ENCODE results near the gene TWF2.
"Not testable (repeated sequence)": the region's sequence is repeated elsewhere in the genome, so short reads cannot be mapped to it uniquely, and the experiment has no call there.

TWF2 gene

DNA sequence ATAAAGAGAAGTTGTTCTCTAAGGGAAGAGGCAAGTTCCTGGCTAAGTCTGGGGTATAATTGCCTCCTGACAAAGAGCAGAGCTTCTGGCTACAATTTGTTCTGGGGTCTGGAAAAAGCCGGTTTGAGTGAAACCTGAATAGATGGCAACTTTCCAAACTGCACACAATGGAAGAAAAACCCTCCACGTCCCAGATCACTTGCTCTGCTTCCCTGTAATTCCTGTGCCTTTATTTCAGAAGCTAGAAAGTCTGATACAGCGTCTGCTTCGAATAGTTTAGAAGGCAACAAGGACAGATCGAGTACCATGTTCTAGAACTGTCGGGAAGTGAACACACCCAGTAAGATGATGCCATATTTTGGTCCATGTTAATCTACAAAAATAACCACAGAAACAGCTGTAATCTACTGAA is 41.1 kb upstream of the TWF2 start:
- Histone ChIP-seq H3K36me3 (ENCODE audit: control insufficient read depth, insufficient read depth, low read length) (peaks cover 2% of the 10 kb centered on the region), H3K4me3 (replicated peaks; ENCODE audit: low read depth, low read length) (no peak overlapping the region), H3K27me3 (replicated peaks; ENCODE audit: control insufficient read depth, insufficient read depth, low read length) (no peaks in the 10 kb centered on the region)
- no peak for TF ChIP-seq CTCF (IDR thresholded peaks at IDR 0.05; ENCODE audit: insufficient read depth, low read length, poor library complexity, severe bottlenecking)
- DNase-seq (ENCODE audit: extremely low read depth, insufficient read length): no peak

GRCh38 chr3:52279596-52279995 is 40.6 kb upstream of the TWF2 start:
- H3K27me3 ChIP-seq (replicated peaks; ENCODE audit: control insufficient read depth, insufficient read depth, low read length): no peaks in the 10 kb centered on the region
- no peak for DNase-seq (ENCODE audit: extremely low read depth, insufficient read length)
- H3K36me3 ChIP-seq (ENCODE audit: control insufficient read depth, insufficient read depth, low read length): peaks cover 2% of the 10 kb centered on the region
- H3K4me3 ChIP-seq (replicated peaks; ENCODE audit: low read depth, low read length): no peak overlapping the region; the same call in 1 of the 2 replicates
- TF ChIP-seq CTCF (IDR thresholded peaks at IDR 0.05; ENCODE audit: insufficient read depth, low read length, poor library complexity, severe bottlenecking): no peak

GRCh38 chr3:52278510-52279069 is 39.6 kb upstream of the TWF2 start, which contains the start of gene WDR82:
TSS of gene WDR82 (minus strand) at chr3:52278649. CDS start at chr3:52278361, 288 bp downstream.
- H3K27me3 ChIP-seq (replicated peaks; ENCODE audit: control insufficient read depth, insufficient read depth, low read length): no peaks in the 10 kb centered on the region
- peaks cover 2% of the 10 kb centered on the region for H3K36me3 ChIP-seq (ENCODE audit: control insufficient read depth, insufficient read depth, low read length)
- peak; percentile 98 for DNase-seq (ENCODE audit: extremely low read depth, insufficient read length)
- H3K4me3 ChIP-seq (replicated peaks; ENCODE audit: low read depth, low read length): peak within 1 kb of the TSS; percentile 92
- TF ChIP-seq CTCF (IDR thresholded peaks at IDR 0.05; ENCODE audit: insufficient read depth, low read length, poor library complexity, severe bottlenecking): peak; percentile 47

DNA sequence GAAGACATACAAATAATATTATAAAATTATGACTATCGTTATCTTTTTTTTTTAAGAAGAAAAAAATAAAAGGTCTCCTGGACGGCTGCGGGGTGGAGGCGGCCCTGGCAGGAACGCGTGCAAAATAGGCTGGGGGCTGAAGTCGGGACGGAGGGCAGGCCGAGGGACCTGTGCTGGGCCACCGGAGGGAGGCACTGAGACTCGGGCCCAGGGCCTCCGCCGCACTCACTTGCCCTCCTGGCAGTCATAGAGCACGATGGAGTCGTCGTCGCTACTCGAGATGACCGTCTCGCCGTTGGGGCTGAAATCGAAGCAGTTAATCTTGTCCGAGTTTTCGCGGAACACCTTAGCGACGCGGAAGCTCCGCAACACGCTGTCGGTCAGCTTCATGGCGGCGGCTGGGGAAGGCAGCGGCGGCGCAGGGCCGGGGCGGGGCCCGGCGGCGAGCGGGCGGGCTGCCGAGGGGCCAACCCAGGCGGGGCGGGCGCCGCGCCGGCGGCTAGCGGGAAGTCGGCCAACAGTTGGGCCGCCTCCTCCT is 39.1 kb upstream of the TWF2 start:
- H3K27me3 ChIP-seq (replicated peaks; ENCODE audit: control insufficient read depth, insufficient read depth, low read length): no peaks in the 10 kb centered on the region
- DNase-seq (ENCODE audit: extremely low read depth, insufficient read length): peak; percentile 81
- TF ChIP-seq CTCF (IDR thresholded peaks at IDR 0.05; ENCODE audit: insufficient read depth, low read length, poor library complexity, severe bottlenecking): peak; percentile 44
- H3K4me3 ChIP-seq (replicated peaks; ENCODE audit: low read depth, low read length): peak overlapping the region; percentile 92
- H3K36me3 ChIP-seq (ENCODE audit: control insufficient read depth, insufficient read depth, low read length): peaks cover 2% of the 10 kb centered on the region

DNA sequence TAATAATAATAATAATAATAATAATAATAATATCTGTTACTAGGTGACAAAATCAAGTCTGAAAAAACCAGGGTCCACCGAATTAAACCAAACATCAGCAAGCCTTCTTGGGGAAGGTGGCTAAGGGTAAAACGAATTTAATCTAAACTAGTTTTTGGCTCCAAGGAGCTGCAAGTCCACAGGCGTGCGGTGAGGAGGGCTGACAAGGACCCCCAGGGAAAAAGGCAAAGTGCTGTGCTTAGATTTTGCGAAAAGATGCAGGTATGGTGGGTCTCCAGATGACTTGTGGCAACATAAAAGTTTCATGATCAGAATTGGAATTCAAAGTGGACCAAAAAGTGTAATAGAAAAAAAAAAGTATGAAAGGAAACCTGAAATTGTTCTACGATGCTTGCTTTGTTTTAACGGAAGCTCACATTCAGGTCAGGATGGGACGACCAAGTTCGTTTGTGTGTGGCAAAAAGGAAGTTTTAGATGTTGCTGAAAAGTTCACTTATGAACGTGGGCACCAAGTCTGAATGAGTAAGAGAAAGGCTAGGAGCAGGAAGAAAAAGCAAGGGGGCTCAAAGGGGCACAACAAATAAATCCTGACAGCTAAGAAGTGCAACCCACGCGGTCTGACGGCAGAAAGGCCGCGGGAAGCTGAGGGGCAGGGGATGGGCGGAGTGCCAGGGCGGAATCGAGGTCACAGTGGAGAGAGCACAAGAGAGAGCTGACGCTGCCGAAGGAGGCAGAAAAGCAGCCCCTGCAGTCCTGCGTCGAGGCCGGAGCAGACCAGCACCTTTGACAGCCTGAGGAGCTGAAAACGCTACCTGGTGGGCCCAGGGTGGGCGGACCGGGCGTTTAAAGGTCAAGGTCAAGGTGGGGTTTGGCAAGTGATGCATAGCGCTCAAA is 38.4 kb upstream of the TWF2 start:
- no peak for TF ChIP-seq CTCF (IDR thresholded peaks at IDR 0.05; ENCODE audit: insufficient read depth, low read length, poor library complexity, severe bottlenecking)
- DNase-seq (ENCODE audit: extremely low read depth, insufficient read length): peak; percentile 80
- Histone ChIP-seq H3K36me3 (ENCODE audit: control insufficient read depth, insufficient read depth, low read length) (peaks cover 2% of the 10 kb centered on the region), H3K4me3 (replicated peaks; ENCODE audit: low read depth, low read length) (peak overlapping the region; percentile 92), H3K27me3 (replicated peaks; ENCODE audit: control insufficient read depth, insufficient read depth, low read length) (no peaks in the 10 kb centered on the region)

GRCh38 chr3:52274781-52275180 is 35.8 kb upstream of the TWF2 start:
- H3K36me3 ChIP-seq (ENCODE audit: control insufficient read depth, insufficient read depth, low read length); H3K4me3 ChIP-seq (replicated peaks; ENCODE audit: low read depth, low read length); DNase-seq (ENCODE audit: extremely low read depth, insufficient read length); H3K27me3 ChIP-seq (replicated peaks; ENCODE audit: control insufficient read depth, insufficient read depth, low read length): not testable (repeated sequence)
